ENCODE measurements around the gene MAP3K1. TPM values are rescaled to one million over a fixed set of nuclear protein-coding genes. Genes with fewer than 3 reads are reported as not detected.

The MAP3K1 gene
- total and polyA plus RNA-seq, 4 donors: 17.0 to 47.6 (median 24.9) TPM

DNA sequence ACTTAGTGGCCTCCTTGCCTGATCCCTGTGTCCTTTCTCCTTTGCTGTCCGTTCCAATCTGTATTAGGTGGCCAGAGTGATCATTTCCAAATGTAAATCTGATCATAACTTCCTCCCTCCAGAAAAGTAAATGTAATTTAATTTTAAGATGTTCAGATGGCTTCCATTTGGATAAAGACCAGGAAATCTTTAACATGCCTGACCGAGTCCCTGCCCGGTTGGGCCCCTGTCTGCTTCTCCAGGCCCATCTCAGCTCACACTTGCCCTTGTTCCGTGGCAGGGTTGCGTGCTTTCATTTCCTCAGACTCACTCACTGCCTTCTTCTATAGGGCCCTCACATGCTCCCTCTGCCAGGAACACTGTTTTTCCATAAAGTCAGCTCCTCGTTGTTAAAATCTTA lies 7.6 kb downstream of the MAP3K1 start:
- no peak overlapping the region for H3K4me3 ChIP-seq (ENCODE audit: low read depth, low read length)
- H3K4me1 ChIP-seq (ENCODE audit: control insufficient read depth, insufficient read depth, low read length): peaks cover 8% of the 10 kb centered on the region
- WGBS (ENCODE audit: insufficient coverage): 58% methylated on average over 5 of the region's 6 CpGs
- H3K36me3 ChIP-seq (ENCODE audit: control insufficient read depth, insufficient read depth, low read length): no peaks in the 10 kb centered on the region
- no peaks in the 10 kb centered on the region for H3K27me3 ChIP-seq (ENCODE audit: control insufficient read depth, insufficient read depth, low read length)
- no peak for DNase-seq (ENCODE audit: low read depth in 4 of 6, low spot score in 6 of 6)
- H3K27ac ChIP-seq (ENCODE audit: low read depth, low read length): no peak overlapping the region
- H3K9me3 ChIP-seq (ENCODE audit: control insufficient read depth, insufficient read depth, low read length): no peaks in the 10 kb centered on the region

DNA sequence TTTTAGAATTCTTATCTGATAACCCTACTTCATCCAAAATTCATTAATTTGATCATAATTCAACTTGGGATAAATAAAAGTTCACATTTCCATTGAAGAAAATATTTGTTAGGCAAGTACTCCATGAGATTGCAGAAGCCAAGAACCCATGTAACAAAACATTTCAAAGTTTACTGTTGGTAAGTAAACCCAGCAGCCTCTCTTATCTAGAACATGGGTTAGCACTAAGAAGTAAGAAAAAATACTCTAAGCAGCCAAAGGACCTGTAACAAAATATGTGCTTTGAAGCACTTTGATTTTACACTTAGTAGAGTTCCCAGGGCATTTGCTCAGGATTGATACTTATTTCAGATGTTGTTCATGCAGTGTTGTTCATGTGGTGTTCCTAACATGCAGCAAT lies 8.7 kb downstream of the MAP3K1 start:
- no peaks in the 10 kb centered on the region for H3K9me3 ChIP-seq (ENCODE audit: control insufficient read depth, insufficient read depth, low read length)
- H3K27me3 ChIP-seq (ENCODE audit: control insufficient read depth, insufficient read depth, low read length): no peaks in the 10 kb centered on the region
- H3K36me3 ChIP-seq (ENCODE audit: control insufficient read depth, insufficient read depth, low read length): no peaks in the 10 kb centered on the region
- no peak for DNase-seq (ENCODE audit: low read depth in 4 of 6, low spot score in 6 of 6)
- no peak overlapping the region for H3K4me3 ChIP-seq (ENCODE audit: low read depth, low read length)
- no peak overlapping the region for H3K27ac ChIP-seq (ENCODE audit: low read depth, low read length)
- peaks cover 8% of the 10 kb centered on the region for H3K4me1 ChIP-seq (ENCODE audit: control insufficient read depth, insufficient read depth, low read length)

DNA sequence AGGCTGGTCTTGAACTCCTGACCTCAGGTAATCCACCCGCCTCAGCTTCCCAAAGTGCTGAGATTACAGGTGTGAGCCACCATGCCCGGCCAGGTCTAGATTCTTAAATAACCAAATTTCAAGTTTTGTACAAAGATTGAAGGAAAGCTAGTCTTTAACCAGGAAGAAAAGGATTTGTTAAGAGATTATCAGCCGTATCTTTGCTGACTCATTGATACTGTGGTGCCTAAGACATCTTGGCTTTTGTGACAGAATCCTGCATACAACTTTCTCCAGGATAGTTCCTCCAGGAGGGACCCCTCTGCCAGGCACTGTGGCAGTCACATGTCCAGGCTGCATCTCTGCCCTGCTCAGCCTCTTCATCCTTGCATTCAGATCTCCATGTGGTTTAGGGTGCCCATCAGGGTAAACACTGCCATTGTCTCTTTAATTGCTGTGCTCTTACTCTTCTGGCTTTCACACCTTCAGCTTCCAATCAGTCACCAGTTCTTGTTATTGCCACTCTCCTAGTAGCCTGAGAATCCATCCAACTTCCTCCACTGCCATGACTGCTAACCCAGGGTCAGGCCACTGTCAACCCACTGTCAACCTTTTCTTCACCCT lies 10.0 kb downstream of the MAP3K1 start:
- peaks cover 11% of the 10 kb centered on the region for H3K4me1 ChIP-seq (ENCODE audit: control insufficient read depth, insufficient read depth, low read length)
- H3K4me3 ChIP-seq (ENCODE audit: low read depth, low read length): no peak overlapping the region
- 57% methylated on average over 1 of the region's 3 CpGs for WGBS (ENCODE audit: insufficient coverage)

DNA sequence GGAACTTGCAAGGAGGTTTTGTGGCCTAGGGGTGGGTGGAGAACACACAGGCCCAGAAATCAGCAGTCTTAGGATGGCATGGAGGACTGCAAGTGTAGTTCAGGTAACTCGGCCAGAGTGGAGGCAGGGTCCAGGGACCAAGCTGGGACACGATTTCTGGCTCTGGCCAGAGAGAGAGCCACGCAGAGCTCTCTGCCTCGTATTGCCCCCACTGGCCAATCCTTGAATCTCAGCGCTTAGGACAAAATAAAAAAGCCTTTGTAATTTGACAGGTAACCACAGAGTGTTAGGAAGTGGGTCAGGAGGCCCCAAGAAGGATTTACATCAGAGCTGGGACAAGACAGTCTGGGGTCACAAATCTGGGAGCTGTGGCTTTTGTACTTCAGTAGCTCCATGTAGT lies 11.7 kb downstream of the MAP3K1 start:
- Histone ChIP-seq H3K27ac (ENCODE audit: low read depth, low read length) (no peak overlapping the region), H3K9me3 (ENCODE audit: control insufficient read depth, insufficient read depth, low read length) (no peaks in the 10 kb centered on the region), H3K27me3 (ENCODE audit: control insufficient read depth, insufficient read depth, low read length) (no peaks in the 10 kb centered on the region), H3K4me3 (ENCODE audit: low read depth, low read length) (no peak overlapping the region), H3K4me1 (ENCODE audit: control insufficient read depth, insufficient read depth, low read length) (peaks cover 11% of the 10 kb centered on the region), H3K36me3 (ENCODE audit: control insufficient read depth, insufficient read depth, low read length) (no peaks in the 10 kb centered on the region)
- 44% methylated on average over 5 of the region's 5 CpGs for WGBS (ENCODE audit: insufficient coverage)
- DNase-seq (ENCODE audit: low read depth in 4 of 6, low spot score in 6 of 6): no peak

More for the DNA sequence above, 10.0 kb downstream of the MAP3K1 start:
- no peak for DNase-seq (ENCODE audit: low read depth in 4 of 6, low spot score in 6 of 6)
- no peaks in the 10 kb centered on the region for H3K9me3 ChIP-seq (ENCODE audit: control insufficient read depth, insufficient read depth, low read length)
- no peaks in the 10 kb centered on the region for H3K36me3 ChIP-seq (ENCODE audit: control insufficient read depth, insufficient read depth, low read length)
- no peaks in the 10 kb centered on the region for H3K27me3 ChIP-seq (ENCODE audit: control insufficient read depth, insufficient read depth, low read length)
- H3K27ac ChIP-seq (ENCODE audit: low read depth, low read length): no peak overlapping the region

DNA sequence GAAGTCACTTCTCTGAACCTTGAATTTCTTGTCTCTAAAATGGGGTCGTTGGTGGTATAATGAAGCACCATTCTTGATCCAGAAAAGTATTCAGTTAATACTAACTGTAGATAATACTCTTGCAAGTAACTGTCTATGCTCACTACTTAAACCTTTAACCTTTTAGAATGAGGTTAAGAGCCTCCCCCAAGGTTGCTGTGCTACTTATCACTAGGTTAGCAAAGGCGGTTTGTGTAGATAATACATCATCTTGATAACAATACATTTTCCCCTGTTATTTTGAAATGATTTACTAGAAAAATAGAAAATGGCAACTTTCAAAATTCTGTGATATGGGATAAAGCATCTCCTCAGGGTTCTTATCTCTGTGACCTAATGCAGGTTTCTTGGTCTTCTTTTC lies 12.6 kb downstream of the MAP3K1 start:
- WGBS (ENCODE audit: insufficient coverage): no CpG with 5 or more reads among the region's 2 CpGs
- Histone ChIP-seq H3K4me3 (ENCODE audit: low read depth, low read length) (no peak overlapping the region), H3K27me3 (ENCODE audit: control insufficient read depth, insufficient read depth, low read length) (no peaks in the 10 kb centered on the region), H3K36me3 (ENCODE audit: control insufficient read depth, insufficient read depth, low read length) (no peaks in the 10 kb centered on the region), H3K9me3 (ENCODE audit: control insufficient read depth, insufficient read depth, low read length) (no peaks in the 10 kb centered on the region), H3K4me1 (ENCODE audit: control insufficient read depth, insufficient read depth, low read length) (peaks cover 10% of the 10 kb centered on the region), H3K27ac (ENCODE audit: low read depth, low read length) (no peak overlapping the region)
- no peak for DNase-seq (ENCODE audit: low read depth in 4 of 6, low spot score in 6 of 6)

DNA sequence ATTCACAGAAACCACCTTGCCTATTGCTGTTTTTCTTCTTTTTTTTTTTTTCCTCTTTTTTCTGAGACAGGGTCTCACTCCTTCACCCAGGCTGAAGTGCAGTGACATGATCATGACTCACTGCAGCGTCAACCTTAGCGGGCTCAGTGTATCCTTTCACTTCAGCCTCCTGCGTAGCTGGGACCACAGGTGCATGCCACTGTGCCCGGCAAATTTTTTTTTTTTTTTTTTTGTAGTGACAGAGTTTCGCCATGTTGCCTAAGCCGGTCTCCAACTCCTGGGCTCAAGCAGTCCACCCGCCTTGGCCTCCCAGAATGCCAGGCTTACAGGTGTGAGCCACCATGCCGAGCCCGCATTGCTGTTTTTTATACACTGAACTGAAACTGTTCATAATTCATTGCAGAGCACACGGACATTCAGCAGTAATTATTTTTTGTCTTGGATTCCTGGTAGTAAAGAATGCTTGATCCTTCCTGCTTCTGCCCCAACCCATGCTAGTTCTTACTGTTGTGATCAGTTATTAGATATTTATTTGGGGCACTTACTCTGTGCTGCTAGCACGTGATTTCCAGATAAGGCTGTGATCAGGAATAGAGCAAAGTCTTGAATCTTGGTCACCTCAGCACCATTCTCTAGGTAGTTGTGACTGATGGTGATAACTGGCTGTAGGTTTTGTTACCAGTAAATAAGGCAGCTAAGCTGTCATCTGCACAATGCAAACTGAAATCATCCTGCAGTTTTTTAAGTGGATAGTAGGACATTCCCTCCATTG lies 14.0 kb downstream of the MAP3K1 start:
- Histone ChIP-seq H3K27me3 (ENCODE audit: control insufficient read depth, insufficient read depth, low read length) (no peaks in the 10 kb centered on the region), H3K4me3 (ENCODE audit: low read depth, low read length) (no peak overlapping the region), H3K27ac (ENCODE audit: low read depth, low read length) (no peak overlapping the region), H3K9me3 (ENCODE audit: control insufficient read depth, insufficient read depth, low read length) (no peaks in the 10 kb centered on the region), H3K4me1 (ENCODE audit: control insufficient read depth, insufficient read depth, low read length) (peaks cover 7% of the 10 kb centered on the region), H3K36me3 (ENCODE audit: control insufficient read depth, insufficient read depth, low read length) (no peaks in the 10 kb centered on the region)
- WGBS (ENCODE audit: insufficient coverage): 88% methylated on average over 7 of the region's 11 CpGs
- no peak for DNase-seq (ENCODE audit: low read depth in 4 of 6, low spot score in 6 of 6)

DNA sequence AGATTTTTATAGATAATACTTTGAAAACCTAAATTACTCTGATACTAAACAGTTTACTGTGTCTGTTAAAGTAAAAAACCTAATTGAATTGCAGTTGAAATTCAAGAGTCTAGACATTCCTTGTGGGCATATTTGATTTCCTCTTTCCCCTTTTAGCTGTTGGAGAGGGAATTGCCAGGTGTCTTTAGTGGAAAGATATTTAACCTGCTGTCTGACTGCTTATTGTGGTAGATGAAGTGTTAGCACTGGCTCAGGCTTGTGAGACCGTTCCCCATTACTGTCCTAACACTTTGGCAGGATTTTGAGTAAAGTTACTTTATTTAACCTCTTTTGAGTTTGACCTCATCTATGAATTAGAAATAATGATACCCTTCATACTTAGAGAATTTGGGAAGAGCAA lies 16.4 kb downstream of the MAP3K1 start:
- H3K4me1 ChIP-seq (ENCODE audit: control insufficient read depth, insufficient read depth, low read length): peaks cover 3% of the 10 kb centered on the region

DNA sequence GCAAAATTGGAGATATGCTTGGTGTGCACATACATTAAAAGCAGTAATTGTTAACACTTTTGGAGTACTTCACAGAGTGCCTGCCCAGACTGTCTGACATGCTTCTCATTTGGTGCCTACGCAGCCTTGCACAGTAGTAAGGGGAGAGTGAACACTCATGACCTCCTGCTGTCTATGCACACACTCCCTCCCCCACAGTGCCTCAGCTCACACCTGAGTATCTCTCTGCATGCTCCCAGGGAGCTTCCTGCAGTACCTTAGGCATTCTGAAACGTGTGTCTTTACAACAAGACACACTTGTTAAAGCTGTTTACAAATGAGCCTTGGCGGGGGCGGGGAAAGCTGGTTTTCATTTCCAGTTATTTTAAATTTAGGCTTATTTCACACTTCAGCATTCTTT lies 18.0 kb downstream of the MAP3K1 start:
- no peak overlapping the region for H3K4me3 ChIP-seq (ENCODE audit: low read depth, low read length)
- peaks cover 7% of the 10 kb centered on the region for H3K4me1 ChIP-seq (ENCODE audit: control insufficient read depth, insufficient read depth, low read length)
- H3K36me3 ChIP-seq (ENCODE audit: control insufficient read depth, insufficient read depth, low read length): no peaks in the 10 kb centered on the region
- DNase-seq (ENCODE audit: low read depth in 4 of 6, low spot score in 6 of 6): no peak
- H3K9me3 ChIP-seq (ENCODE audit: control insufficient read depth, insufficient read depth, low read length): no peaks in the 10 kb centered on the region
- H3K27ac ChIP-seq (ENCODE audit: low read depth, low read length): no peak overlapping the region
- no CpG with 5 or more reads among the region's 4 CpGs for WGBS (ENCODE audit: insufficient coverage)
- no peaks in the 10 kb centered on the region for H3K27me3 ChIP-seq (ENCODE audit: control insufficient read depth, insufficient read depth, low read length)

More for the DNA sequence above, 16.4 kb downstream of the MAP3K1 start:
- WGBS (ENCODE audit: insufficient coverage): no CpG with 5 or more reads among the region's 1 CpG
- Histone ChIP-seq H3K9me3 (ENCODE audit: control insufficient read depth, insufficient read depth, low read length) (no peaks in the 10 kb centered on the region), H3K36me3 (ENCODE audit: control insufficient read depth, insufficient read depth, low read length) (no peaks in the 10 kb centered on the region), H3K4me3 (ENCODE audit: low read depth, low read length) (no peak overlapping the region), H3K27me3 (ENCODE audit: control insufficient read depth, insufficient read depth, low read length) (no peaks in the 10 kb centered on the region), H3K27ac (ENCODE audit: low read depth, low read length) (no peak overlapping the region)
- DNase-seq (ENCODE audit: low read depth in 4 of 6, low spot score in 6 of 6): no peak

DNA sequence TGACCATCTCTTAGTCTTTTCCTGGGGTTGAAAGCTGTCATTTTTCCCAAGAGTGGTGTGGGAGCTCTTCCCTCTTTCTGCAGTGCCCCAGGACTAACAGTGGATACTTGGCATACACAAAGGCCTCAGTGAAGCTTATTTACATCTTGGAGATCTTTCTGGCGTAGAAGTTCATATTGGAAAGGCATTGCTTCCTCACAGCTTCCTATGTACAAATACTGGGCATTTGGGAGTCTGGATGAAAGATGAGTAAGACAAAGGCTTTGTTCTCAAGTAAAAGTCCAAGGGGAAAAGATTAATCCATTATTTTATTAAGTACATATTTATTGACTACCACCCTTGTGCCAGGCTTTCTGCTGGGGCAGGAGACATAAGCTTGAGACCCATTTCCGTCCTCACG lies 22.0 kb downstream of the MAP3K1 start:
- H3K36me3 ChIP-seq (ENCODE audit: control insufficient read depth, insufficient read depth, low read length): no peaks in the 10 kb centered on the region
- no peaks in the 10 kb centered on the region for H3K27me3 ChIP-seq (ENCODE audit: control insufficient read depth, insufficient read depth, low read length)
- H3K4me1 ChIP-seq (ENCODE audit: control insufficient read depth, insufficient read depth, low read length): peaks cover 4% of the 10 kb centered on the region
- H3K27ac ChIP-seq (ENCODE audit: low read depth, low read length): no peak overlapping the region
- WGBS (ENCODE audit: insufficient coverage): 100% methylated on average over 2 of the region's 3 CpGs
- no peak for DNase-seq (ENCODE audit: low read depth in 4 of 6, low spot score in 6 of 6)
- H3K9me3 ChIP-seq (ENCODE audit: control insufficient read depth, insufficient read depth, low read length): no peaks in the 10 kb centered on the region
- no peak overlapping the region for H3K4me3 ChIP-seq (ENCODE audit: low read depth, low read length)

DNA sequence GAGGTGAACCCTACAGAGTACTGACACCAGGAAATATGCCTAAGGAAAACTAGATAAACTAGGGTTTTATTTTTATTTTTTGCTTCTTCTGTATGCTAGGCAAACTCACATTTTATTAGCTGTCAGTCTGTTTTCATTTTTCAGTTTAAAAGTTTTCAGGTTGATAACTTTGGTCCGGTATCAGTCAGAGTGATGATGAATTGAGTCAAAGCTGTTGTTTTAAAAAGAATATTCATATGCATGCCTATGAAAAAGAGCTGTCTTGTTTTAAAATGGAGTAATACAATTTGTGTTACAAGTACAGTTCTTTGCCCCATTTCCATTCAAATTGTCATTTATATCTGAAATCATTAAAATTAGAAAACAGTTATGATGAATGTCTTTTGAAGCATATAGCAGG lies 22.6 kb downstream of the MAP3K1 start:
- Histone ChIP-seq H3K27me3 (ENCODE audit: control insufficient read depth, insufficient read depth, low read length) (no peaks in the 10 kb centered on the region), H3K4me3 (ENCODE audit: low read depth, low read length) (no peak overlapping the region), H3K27ac (ENCODE audit: low read depth, low read length) (no peak overlapping the region), H3K4me1 (ENCODE audit: control insufficient read depth, insufficient read depth, low read length) (peaks cover 4% of the 10 kb centered on the region), H3K9me3 (ENCODE audit: control insufficient read depth, insufficient read depth, low read length) (no peaks in the 10 kb centered on the region), H3K36me3 (ENCODE audit: control insufficient read depth, insufficient read depth, low read length) (no peaks in the 10 kb centered on the region)
- DNase-seq (ENCODE audit: low read depth in 4 of 6, low spot score in 6 of 6): no peak
- no CpG with 5 or more reads among the region's 1 CpG for WGBS (ENCODE audit: insufficient coverage)
